ENCODE data around the gene PCSK6.
"Not testable (repeated sequence)": the region's sequence is repeated elsewhere in the genome, so short reads cannot be mapped to it uniquely, and the experiment has no call there.

The PCSK6 gene

GRCh38 chr15:101420232-101420631, 69.3 kb downstream of the PCSK6 start (continued):
- TF ChIP-seq ZC3H10 (CRISPR knock-in tag; IDR thresholded peaks at IDR 0.05) (no peak), TOX (CRISPR knock-in tag; IDR thresholded peaks at IDR 0.05; ENCODE audit: borderline replicate concordance) (no peak), RARB (CRISPR knock-in tag; IDR thresholded peaks at IDR 0.05) (no peak), ESRRG (CRISPR knock-in tag; IDR thresholded peaks at IDR 0.05) (no peak), CREB5 (CRISPR knock-in tag; IDR thresholded peaks at IDR 0.05; ENCODE audit: low read depth) (no peak), PPARA (CRISPR knock-in tag; IDR thresholded peaks at IDR 0.05; ENCODE audit: borderline replicate concordance) (no peak), ARNTL (CRISPR knock-in tag; IDR thresholded peaks at IDR 0.05; ENCODE audit: borderline replicate concordance, low read depth) (no peak), ZFP30 (CRISPR knock-in tag; IDR thresholded peaks at IDR 0.05) (no peak)

GRCh38 chr15:101416475-101416874, 73.0 kb downstream of the PCSK6 start:
- ATAC-seq: not testable (repeated sequence)

- no peak for ATAC-seq
- no peak for TF ChIP-seq ZNF565 (CRISPR knock-in tag; conservative IDR thresholded peaks at IDR 0.05; ENCODE audit: low read depth)
- TF ChIP-seq ZNF70 (CRISPR knock-in tag; IDR thresholded peaks at IDR 0.05): no peak
- TF ChIP-seq OSR1 (CRISPR knock-in tag; IDR thresholded peaks at IDR 0.05): no peak
- TF ChIP-seq TSHZ2 (CRISPR knock-in tag; IDR thresholded peaks at IDR 0.05): no peak
- no peak for TF ChIP-seq ISL1 (CRISPR knock-in tag; IDR thresholded peaks at IDR 0.05)
Observed at GRCh38 chr15:101413239-101413638, 76.3 kb downstream of the PCSK6 start.

- TF ChIP-seq ZFP3 (CRISPR knock-in tag; IDR thresholded peaks at IDR 0.05): no peak
- TF ChIP-seq ZNF8 (CRISPR knock-in tag; IDR thresholded peaks at IDR 0.05): no peak
- no peak for TF ChIP-seq OSR1 (CRISPR knock-in tag; IDR thresholded peaks at IDR 0.05)
- no peak for TF ChIP-seq PATZ1 (CRISPR knock-in tag; IDR thresholded peaks at IDR 0.05; ENCODE audit: borderline replicate concordance)
- TF ChIP-seq BACH2 (CRISPR knock-in tag; IDR thresholded peaks at IDR 0.05; ENCODE audit: borderline replicate concordance): no peak
- no peak for TF ChIP-seq ARNTL (CRISPR knock-in tag; IDR thresholded peaks at IDR 0.05; ENCODE audit: borderline replicate concordance, low read depth)
- TF ChIP-seq ZNF70 (CRISPR knock-in tag; IDR thresholded peaks at IDR 0.05): no peak
- TF ChIP-seq PPARA (CRISPR knock-in tag; IDR thresholded peaks at IDR 0.05; ENCODE audit: borderline replicate concordance): no peak
- TF ChIP-seq TOX (CRISPR knock-in tag; IDR thresholded peaks at IDR 0.05; ENCODE audit: borderline replicate concordance): no peak
- TF ChIP-seq ESRRG (CRISPR knock-in tag; IDR thresholded peaks at IDR 0.05): no peak
- no peak for TF ChIP-seq TSHZ2 (CRISPR knock-in tag; IDR thresholded peaks at IDR 0.05)
- no peak for TF ChIP-seq ZC3H10 (CRISPR knock-in tag; IDR thresholded peaks at IDR 0.05)
- ATAC-seq: no peak
Observed at GRCh38 chr15:101411581-101411980, 77.9 kb downstream of the PCSK6 start.

- TF ChIP-seq CSDC2 (CRISPR knock-in tag; IDR thresholded peaks at IDR 0.05) (no peak), ZFP3 (CRISPR knock-in tag; IDR thresholded peaks at IDR 0.05) (no peak), TSHZ2 (CRISPR knock-in tag; IDR thresholded peaks at IDR 0.05) (no peak), POU6F1 (CRISPR knock-in tag; IDR thresholded peaks at IDR 0.05; ENCODE audit: borderline replicate concordance, low read depth) (no peak), ZNF565 (CRISPR knock-in tag; conservative IDR thresholded peaks at IDR 0.05; ENCODE audit: low read depth) (no peak), ZNF8 (CRISPR knock-in tag; IDR thresholded peaks at IDR 0.05) (no peak), ARNTL (CRISPR knock-in tag; IDR thresholded peaks at IDR 0.05; ENCODE audit: borderline replicate concordance, low read depth) (no peak)
- no peak for ATAC-seq
Observed at GRCh38 chr15:101411085-101411484, 78.4 kb downstream of the PCSK6 start.

Data from SK-N-SH treated with all-trans-retinoic acid at 6 μM for 48 hours (cell line).